Left colon (tissue), 2 donors: Measurements from ENCODE around the gene CBL. TPM values are rescaled to one million over a fixed set of nuclear protein-coding genes. Genes with fewer than 3 reads are reported as not detected.
A peak's percentile ranks its signal among the peaks of the same experiment; 100 is the strongest.

Source experiments
- ATAC-seq: fragments of 200-7000 bp; cut with Tn5 transposase; one replicate; pipeline ENCODE4 v1.9.1; 2020; ENCODE audit warnings: mild to moderate bottlenecking, moderate library complexity
- DNase-seq, 2 donors: peaks; one replicate each; pipeline ENCODE4 v3.0.0-alpha.2; 2020
- intact Hi-C, 2 donors: fragments of 100-400 bp; cut with DNase I in 1 of 2; cut with micrococcal nuclease in 1 of 2; formaldehyde crosslinking; loops; one replicate each; pipeline versions ENCODE4 v1.11.2 to v1.14.0; 2022; cut with DNase I, micrococcal nuclease
- total RNA-seq, 2 donors: library from RNA; stranded (reverse); fragmentation: NEBNext Ultra II Directional; extraction: Animal tissue kit (Norgen Biotek cat#: 25700); gene quantifications; one replicate each; pipeline ENCODE4 v1.2.1, GENCODE V29; 2021
- donor health status: DM: no; HTN: no; CAD: no.
- donor health status: DM: yes; HTN: yes; CAD: no.

CBL gene
- total RNA-seq, 2 donors from 2014 or later: 12.4 to 14.1 TPM

GRCh38 chr11:119335091-119335654 lies 129.0 kb downstream of the CBL start:
- DNase-seq (no peak), ATAC-seq (no peak)
- intact Hi-C loops: no loop called here

GRCh38 chr11:119335655-119336543 lies 129.8 kb downstream of the CBL start:
- DNase-seq: no peak
- intact Hi-C loops: no loop called here

GRCh38 chr11:119336744-119337469 lies 130.8 kb downstream of the CBL start:
- no peak for DNase-seq
- intact Hi-C loops: no loop called here
- ATAC-seq: no peak

More at GRCh38 chr11:119335655-119336543, 129.8 kb downstream of the CBL start:
- no peak for ATAC-seq

- DNase-seq (no peak), ATAC-seq (no peak)
- intact Hi-C loops: no loop called here
Observed at GRCh38 chr11:119337581-119338317, 131.6 kb downstream of the CBL start.

- peak; percentile 24 for ATAC-seq
- intact Hi-C loops: no loop called here
Observed at GRCh38 chr11:119338318-119338890, 132.3 kb downstream of the CBL start.

GRCh38 chr11:119338965-119339588 lies 132.9 kb downstream of the CBL start:
- intact Hi-C loops: no loop called here
- ATAC-seq (no peak), DNase-seq (no peak)

More at GRCh38 chr11:119338318-119338890, 132.3 kb downstream of the CBL start:
- DNase-seq: peak; percentile 55 to 70

GRCh38 chr11:119339589-119340334 lies 133.6 kb downstream of the CBL start:
- intact Hi-C loops: no loop called here
- DNase-seq (peak; percentile 56 to 77), ATAC-seq (peak; percentile 64)

GRCh38 chr11:119340335-119341221 lies 134.4 kb downstream of the CBL start, which contains the start of gene C1QTNF5:
Gene C1QTNF5, minus strand, starts transcription at chr11:119340883. Its CDS starts 486 bp downstream, at chr11:119340397.
- DNase-seq (peak; percentile 64 to 80), ATAC-seq (peak; percentile 56)
- intact Hi-C loops: no loop called here

- ATAC-seq: no peak
- intact Hi-C loops: no loop called here
- DNase-seq: no peak
Observed at GRCh38 chr11:119341222-119342022, 135.3 kb downstream of the CBL start.

- intact Hi-C loops: no loop called here
- DNase-seq (no peak), ATAC-seq (no peak)
Observed at GRCh38 chr11:119342023-119342300, 135.8 kb downstream of the CBL start.

- intact Hi-C loops: no loop called here
- DNase-seq (no peak), ATAC-seq (no peak)
Observed at GRCh38 chr11:119342362-119343130, 136.4 kb downstream of the CBL start.

- no peak for ATAC-seq
- intact Hi-C loops: no loop called here
Observed at GRCh38 chr11:119343726-119344125, 137.6 kb downstream of the CBL start.

GRCh38 chr11:119344291-119345010 lies 138.3 kb downstream of the CBL start:
- intact Hi-C loops: no loop called here
- ATAC-seq: no peak
- no peak for DNase-seq

More at GRCh38 chr11:119343726-119344125, 137.6 kb downstream of the CBL start:
- no peak for DNase-seq

- ATAC-seq (no peak), DNase-seq (no peak)
- intact Hi-C loops: no loop called here
Observed at GRCh38 chr11:119345685-119346084, 139.5 kb downstream of the CBL start.

- DNase-seq: no peak
- no peak for ATAC-seq
- intact Hi-C loops: no loop called here
Observed at GRCh38 chr11:119346605-119347004, 140.5 kb downstream of the CBL start, which contains the start of gene MFRP. Gene MFRP, minus strand, starts transcription at chr11:119346705. Its CDS starts 192 bp downstream, at chr11:119346513.
